Body of pancreas (tissue), 4 donors: Measurements from ENCODE around the gene ARHGEF3.

Experiments
- POLR2A ChIP-seq, 3 donors: fragments of 450-650 bp; IDR thresholded peaks; one replicate each; pipeline ENCODE4 v1.6.1; 2016; ENCODE audit warnings: antibody characterized with exemption in 3 of 3, mild to moderate bottlenecking in 2 of 3
- TF ChIP-seq, protein P1 (sequence below), 7 experiments: fragments of 450-650 bp in 4 of 7; fragments of 200-600 bp in 3 of 7; sonication (generic) in 3 of 7; IDR thresholded peaks; one replicate each; pipeline ENCODE4 v1.5.1; 2016 to 2019; ENCODE audit warnings: antibody characterized with exemption in 7 of 7

DNA sequence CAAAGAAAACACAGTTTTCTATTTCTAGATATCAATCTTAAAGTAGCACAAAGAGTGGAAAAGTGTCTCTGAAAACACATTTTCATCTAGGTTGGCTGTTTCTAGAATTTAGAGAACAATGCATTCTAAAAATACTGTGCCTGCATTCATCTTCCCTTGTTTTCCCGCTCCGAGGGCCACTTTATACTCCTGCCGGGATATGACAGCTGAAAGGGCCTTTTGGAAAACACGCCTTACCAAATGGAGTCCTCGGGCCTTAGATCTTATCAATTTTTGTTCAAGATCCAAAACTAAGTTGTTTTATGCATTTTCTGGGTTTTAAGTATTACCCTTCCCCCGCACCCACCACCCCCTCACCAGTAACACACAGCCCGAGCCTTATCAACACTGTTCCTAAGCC lies 47.9 kb upstream of the ARHGEF3 start:
- TF ChIP-seq, protein P1, sequence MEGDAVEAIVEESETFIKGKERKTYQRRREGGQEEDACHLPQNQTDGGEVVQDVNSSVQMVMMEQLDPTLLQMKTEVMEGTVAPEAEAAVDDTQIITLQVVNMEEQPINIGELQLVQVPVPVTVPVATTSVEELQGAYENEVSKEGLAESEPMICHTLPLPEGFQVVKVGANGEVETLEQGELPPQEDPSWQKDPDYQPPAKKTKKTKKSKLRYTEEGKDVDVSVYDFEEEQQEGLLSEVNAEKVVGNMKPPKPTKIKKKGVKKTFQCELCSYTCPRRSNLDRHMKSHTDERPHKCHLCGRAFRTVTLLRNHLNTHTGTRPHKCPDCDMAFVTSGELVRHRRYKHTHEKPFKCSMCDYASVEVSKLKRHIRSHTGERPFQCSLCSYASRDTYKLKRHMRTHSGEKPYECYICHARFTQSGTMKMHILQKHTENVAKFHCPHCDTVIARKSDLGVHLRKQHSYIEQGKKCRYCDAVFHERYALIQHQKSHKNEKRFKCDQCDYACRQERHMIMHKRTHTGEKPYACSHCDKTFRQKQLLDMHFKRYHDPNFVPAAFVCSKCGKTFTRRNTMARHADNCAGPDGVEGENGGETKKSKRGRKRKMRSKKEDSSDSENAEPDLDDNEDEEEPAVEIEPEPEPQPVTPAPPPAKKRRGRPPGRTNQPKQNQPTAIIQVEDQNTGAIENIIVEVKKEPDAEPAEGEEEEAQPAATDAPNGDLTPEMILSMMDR (IDR thresholded peaks at IDR 0.05): no peak
- TF ChIP-seq POLR2A (IDR thresholded peaks at IDR 0.05): no peak
